GM21526 (cell line): ENCODE data around the gene CCNG1.
"Not testable (repeated sequence)": the region's sequence is repeated elsewhere in the genome, so short reads cannot be mapped to it uniquely, and the experiment has no call there.

ENCODE experiments used
- ATAC-seq: cut with Tn5 transposase; IDR thresholded peaks from one replicate; pipeline ENCODE4 v1.9.1; 2021; ENCODE audit warnings: moderate library complexity; ENCODE audit not compliant: unreplicated experiment, low FRiP score

The CCNG1 gene

DNA sequence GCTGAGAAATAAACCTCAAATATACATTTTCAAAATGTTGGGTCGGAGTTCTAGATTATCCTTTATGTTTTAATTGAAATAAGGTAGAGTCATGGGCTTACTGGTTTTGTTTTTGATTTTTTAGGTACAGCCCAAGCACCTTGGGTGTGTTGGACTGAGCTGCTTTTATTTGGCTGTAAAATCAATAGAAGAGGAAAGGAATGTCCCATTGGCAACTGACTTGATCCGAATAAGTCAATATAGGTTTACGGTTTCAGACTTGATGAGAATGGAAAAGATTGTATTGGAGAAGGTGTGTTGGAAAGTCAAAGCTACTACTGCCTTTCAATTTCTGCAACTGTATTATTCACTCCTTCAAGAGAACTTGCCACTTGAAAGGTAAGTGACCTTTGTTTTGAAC is 3.6 kb downstream of the CCNG1 start:
- no peak for ATAC-seq

DNA sequence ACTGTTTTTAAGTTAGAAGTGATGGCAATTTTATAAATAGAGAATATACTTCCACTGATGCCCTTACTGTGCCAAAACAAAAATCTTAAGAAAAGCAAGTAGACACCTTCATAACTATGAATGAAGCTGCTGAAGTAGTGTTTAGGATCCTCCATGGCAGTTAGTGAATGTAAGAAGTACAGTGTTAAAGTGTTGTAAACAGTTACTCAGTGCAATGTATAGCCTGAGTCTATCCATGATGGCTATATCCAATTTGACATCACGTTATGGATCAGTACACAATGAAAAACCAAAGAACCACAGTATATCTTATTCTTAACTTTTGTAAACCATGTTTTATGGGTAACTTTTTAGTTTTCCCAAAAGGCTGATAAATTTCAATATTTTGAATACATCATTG is 7.1 kb downstream of the CCNG1 start:
- no peak for ATAC-seq

DNA sequence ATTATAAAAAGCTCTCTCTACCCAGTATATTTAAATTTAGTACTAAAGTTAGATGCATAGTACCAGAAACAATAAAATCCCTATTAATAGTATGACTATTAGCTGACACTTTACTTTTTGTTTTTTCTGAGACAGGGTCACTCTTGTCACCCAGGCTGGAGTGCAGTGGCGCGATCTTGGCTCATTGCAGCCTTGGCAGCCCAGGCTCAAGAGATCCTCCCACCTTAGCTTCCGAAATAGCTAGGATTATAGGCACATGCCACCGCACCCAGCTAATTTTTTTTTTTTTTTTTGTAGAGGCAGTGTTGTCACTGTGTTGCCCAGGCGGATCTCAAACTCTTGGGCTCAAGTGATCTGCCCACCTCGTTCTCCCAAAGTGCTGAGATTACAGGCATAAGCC is 8.0 kb downstream of the CCNG1 start:
- ATAC-seq = no peak

DNA sequence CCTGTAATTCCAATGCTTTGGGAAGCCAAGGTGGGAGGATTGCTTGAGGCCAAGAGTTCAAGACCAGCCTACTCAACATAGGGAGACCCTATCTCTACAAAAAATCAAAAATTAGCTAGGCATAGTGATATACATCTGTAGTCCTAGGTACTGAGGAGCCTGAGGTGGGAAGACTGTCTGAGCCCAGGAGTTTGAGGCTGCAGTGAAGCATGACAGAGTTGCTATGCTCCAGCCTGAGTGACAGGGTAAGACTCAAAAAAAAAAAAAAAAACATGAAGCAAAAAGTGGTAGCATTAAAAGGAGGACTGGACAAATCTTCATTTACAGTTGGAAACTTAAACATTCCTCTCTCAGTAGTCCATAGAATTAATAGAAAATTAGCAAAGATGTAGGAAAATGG is 9.8 kb downstream of the CCNG1 start:
- ATAC-seq = no peak

DNA sequence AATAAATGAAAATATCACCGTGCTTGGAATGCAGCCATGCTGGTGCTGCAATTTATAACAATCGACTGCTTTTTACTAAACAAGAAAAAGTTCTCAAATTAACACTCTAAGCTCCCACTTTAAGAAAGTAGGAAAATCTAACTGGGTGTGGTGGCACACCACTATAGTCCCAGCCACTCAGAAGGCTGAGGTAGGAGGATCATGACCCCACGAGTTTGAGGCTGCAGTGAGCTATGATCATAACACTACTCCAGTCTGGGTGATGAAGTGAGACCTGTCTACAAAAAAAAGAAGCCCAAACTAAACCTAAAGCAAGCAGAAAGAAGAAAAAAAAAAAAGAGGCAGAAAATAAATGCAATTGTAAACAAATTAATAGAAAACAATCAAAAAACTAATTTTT is 10.5 kb downstream of the CCNG1 start:
- ATAC-seq = no peak

DNA sequence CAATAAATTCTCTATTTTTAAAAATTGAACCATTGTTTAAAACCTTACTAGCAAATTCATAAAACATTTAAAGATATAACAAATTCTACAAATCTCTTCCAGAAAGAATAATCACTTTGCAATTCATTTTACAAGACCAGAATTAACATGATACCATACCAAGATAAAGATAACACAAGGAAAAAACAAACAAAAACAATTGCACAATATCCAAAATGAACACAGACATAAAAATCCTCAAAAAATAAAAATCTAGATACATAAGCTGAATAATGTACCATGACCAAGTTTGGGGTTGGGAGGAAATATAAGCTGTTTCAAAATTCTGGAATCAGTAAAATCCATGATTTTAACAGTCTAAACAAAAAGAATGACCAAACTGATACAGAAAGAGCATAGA is 11.1 kb downstream of the CCNG1 start:
- no peak for ATAC-seq

DNA sequence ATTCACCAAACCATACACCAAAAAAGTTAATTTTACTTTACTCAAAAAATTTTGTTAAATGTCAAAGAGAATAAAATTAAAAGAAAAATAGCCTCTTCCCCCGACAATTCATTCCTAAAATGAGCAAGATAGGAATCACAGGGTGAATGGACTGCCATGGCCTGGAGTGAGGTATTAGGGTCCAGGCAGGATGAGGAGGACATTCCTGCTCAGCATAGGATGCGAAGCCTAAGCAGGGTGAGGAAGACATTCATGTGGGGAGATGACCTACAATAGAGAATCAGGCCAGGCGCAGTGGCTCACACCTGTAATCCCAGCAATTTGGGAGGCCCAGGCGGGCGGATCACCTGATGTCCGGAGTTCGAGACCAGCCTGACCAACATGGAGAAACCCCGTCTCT is 14.1 kb downstream of the CCNG1 start:
- no peak for ATAC-seq

DNA sequence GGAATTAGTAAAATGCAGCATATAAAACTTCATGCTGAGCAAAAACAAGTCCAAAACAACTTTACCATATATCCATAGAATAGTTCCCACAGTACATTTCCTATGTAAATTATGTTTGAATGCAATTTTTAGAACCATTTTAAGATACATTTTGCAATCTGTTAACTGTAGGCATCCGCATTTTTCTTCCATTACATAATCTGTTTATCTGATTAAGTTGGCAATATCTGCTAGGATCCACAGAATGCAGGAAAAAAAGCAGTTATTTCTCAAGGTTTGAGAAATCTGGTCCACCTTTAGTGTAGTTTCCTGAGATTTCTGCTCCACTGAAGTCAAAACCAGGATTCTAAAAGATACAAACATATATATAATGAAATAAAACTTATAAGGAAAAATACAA is 16.3 kb downstream of the CCNG1 start:
- no peak for ATAC-seq

DNA sequence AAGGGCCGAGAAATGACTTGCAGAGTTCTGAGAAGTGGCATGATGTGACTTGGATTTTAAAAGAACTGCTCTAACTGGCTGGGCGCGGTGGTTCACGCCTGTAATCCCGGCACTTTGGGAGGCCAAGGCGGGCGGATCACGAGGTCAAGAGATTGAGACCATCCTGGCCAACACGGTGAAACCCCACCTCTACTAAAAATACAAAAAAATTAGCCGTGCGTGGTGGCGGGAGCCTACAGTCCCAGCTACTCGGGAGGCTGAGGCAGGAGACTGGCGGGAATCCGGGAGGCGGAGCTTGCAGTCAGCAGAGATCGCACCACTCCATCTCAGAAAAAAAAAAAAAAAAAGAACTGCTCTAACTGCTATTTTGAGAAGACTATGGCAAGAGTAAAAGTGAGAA is 18.0 kb downstream of the CCNG1 start:
- ATAC-seq = not testable (repeated sequence)

DNA sequence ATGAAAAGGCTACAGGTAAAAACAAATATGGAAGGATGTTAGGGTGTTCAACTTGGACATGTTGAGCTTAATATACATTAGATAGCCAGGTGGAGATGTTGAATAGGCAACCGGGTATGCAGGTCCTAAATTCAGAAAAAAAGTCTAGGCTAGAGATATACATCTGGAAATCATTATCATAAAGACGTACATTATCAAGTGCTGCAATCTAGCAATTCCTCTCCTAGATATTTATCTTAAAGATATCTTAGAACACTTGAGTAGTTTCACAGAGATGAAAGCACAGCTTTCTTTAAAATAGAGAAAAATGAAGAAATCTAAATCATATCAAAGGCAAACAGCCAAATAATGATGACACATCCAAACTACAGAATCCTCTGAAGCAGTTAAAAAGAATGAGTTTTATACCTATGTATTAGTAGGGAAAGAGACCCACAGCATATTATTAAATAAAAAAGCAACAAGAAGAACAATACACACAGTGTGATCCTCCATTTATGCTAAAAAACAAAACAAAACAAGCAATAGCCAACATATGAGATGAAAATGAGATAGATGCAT is 18.7 kb downstream of the CCNG1 start:
- no peak for ATAC-seq

DNA sequence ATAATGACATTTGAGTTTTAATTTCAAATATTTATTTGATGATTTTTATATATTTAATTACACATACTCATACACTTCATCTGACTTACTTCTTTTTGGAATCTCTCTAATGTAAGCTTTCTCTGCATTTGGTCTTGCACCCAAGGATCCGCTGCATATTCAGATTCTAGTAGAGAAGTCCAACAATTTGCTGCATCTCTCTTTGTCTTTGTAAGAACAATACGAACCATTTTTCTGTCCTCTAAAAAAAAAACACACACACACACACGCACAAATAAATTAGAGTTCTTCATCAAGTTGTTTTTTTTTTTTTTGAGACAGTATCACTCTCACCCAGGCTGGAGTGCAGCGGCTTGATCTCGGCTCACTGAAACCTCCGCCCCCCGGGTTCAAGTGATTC is 19.4 kb downstream of the CCNG1 start:
- ATAC-seq = no peak

DNA sequence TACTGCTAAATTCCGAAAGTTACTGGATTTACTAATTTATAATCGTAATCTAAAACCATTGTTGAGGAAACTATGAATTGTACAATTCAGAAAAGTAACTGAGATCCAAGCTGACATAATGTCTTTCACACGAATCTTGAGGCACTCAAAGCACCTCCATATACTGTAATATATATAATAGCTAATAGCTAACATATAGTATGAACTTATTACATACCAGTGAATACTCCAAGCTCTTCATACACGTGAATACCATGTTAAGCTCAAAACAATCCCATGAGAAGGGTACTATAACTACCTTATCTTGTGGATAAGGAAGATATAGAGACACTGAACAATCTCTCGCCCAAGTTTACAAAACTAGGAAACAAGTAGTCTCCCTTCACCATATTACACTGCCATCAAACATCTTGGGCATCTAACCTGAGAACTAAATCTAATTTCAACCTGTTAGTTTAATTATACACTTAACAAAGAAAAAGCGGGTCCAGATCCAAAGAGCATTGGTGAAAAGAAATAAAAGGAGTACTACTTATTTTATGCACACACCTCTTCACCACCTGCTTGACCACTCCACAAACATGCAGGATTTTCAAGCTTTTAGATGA is 21.5 kb downstream of the CCNG1 start:
- no peak for ATAC-seq

DNA sequence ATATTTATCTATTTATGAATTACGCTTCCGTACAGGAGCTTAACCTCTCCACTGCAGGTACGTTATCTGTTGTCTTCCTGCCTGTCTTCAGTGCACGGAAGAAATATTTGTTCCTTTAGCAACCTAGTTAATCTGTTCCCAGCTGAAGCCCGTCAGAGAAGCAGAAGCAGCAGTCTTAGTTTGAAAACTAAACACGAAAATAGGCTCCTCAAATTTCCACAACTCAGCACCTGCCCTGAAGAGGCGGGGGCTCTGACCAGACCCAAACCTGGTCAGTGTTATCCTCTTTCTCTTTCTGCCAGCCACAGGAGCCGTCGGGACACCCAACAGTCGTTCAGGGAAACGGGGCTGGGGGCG is 22.0 kb downstream of the CCNG1 start:
- ATAC-seq = peak; percentile 3

DNA sequence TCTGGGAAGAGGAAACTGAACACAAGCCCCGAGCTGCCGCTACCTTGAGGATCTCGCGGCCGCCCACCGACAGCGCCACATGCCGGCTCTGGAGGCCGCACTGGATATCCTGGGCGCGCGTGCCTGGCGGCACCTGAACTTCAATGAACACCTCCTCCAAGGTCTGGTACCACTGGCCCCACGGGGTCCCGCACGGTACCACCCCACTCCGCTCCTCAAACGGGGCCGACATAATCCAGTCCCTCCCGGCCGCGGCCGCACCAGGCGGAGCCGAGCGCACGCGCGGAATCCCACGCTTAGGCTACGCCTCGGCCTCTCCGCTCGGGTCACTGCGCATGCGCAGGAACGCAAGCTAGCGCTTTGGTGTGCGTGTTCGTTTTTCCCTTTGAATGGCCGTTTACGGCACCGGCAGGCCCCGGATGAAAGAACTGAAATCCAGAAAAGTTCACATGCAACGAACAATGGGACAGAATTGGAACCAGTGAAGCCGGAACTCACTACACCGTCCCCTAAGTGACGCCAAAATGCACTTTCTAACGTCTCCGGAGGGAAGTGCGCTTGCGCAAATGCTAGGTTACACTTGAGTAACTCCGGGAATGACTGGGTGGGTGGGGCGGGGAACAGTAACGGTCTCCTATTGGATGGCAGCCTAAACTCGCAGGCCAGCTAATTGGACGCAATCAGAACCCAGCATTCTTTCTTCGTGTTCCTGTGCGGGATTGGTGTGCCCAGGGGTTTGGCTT is 22.6 kb downstream of the CCNG1 start, which contains the start of gene NUDCD2:
Gene NUDCD2 (minus strand): TSS at position 284 of the 743 bp plus-strand sequence. CDS start 52 bp downstream, at position 232.
- peak; percentile 78 for ATAC-seq

DNA sequence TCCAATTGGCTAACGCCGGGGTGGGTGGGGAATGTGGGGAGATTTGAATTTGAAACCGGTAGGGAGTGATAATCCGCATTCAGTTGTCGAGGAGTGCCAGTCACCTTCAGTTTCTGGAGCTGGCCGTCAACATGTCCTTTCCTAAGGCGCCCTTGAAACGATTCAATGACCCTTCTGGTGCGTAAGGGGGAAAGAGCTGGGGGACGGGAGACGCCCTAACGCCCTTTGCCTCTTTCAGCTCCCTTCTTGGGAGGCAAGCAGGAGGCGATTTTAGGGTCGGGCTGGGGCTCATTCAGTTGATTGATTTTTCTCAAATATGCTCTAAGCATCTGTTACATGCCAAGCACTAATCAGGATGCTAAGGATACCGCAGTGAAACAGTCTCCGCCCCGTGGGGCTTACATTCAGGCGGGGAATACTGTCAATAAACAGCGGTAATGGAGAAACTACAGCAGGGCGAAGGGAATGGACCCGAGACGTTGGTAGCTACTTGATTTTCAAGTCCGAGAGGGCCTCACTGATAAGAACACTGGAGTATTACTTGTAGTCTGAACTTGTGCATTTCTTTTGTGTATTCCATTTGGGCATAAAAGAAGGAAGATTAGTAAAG is 23.3 kb downstream of the CCNG1 start, which contains the start of gene HMMR:
Gene HMMR (plus strand): TSS at position 71 of the 610 bp plus-strand sequence. CDS start 61 bp downstream, at position 132.
- ATAC-seq = no peak

DNA sequence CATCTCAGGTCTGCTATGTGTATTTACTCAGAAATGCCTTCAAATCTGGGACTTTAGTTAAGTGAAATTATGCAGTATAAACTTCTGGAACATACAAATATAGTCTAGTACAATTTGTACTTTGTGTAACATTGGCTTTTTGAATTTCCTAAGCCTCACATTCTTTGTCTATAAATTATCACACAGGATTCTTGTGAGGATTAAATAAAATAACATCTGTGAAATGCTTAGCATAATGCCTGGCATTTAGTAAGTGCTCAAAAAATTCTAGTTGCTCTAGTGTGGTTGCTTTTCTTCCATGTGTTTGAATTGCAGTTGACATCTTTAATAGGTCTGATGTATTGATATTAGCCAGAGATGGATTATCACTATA is 25.7 kb downstream of the CCNG1 start:
- ATAC-seq = no peak

DNA sequence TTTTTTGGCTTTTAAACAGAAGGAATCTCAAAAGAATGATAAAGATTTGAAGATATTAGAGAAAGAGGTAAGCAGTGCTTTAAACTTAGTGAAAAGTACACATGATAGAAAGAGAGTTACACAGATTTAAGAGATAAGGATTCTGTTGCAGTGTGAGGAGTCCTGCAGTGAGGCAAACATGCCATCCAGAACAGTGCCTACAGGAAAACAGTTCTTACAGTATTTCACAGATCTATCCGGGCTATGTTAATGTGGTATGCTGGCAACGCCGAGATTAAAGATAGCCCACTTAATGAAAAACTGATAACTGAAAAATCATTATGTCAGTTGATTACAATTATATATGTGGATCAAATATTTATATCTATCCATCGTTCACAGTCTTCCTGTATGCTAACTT is 30.3 kb downstream of the CCNG1 start:
- no peak for ATAC-seq

DNA sequence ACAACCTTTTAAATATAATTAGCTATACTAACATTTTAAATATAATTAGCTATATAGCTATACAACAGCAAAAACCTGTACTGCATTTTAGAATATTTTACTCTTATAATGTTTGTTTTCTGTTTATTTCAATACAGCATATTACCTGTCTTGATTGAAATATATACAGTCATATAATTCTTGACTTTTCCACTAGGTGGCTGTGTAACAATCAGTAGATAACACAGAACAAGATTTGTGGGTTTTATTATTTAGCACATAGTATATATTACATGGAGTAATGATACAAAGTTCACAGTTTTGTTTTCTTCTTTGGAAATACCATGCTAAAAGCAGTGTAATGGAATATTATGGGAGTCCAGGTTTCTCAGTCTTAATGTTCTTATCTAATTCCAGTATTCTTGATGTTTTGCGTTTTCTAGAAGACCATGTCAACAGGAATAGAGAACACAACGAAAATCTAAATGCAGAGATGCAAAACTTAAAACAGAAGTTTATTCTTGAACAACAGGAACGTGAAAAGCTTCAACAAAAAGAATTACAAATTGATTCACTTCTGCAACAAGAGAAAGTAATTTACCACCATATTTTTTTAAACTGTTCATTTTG is 36.3 kb downstream of the CCNG1 start:
- peak; percentile 77 for ATAC-seq

DNA sequence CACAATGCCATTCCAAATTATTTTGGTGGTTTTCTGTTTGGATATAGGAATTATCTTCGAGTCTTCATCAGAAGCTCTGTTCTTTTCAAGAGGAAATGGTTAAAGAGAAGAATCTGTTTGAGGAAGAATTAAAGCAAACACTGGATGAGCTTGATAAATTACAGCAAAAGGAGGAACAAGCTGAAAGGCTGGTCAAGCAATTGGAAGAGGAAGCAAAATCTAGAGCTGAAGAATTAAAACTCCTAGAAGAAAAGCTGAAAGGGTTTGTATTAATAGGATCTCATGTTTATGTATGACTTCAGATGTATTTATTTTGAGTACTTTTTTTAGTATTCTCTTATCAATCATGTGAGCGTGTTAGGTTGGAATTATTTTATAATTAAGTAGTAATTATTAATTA is 38.0 kb downstream of the CCNG1 start:
- no peak for ATAC-seq

DNA sequence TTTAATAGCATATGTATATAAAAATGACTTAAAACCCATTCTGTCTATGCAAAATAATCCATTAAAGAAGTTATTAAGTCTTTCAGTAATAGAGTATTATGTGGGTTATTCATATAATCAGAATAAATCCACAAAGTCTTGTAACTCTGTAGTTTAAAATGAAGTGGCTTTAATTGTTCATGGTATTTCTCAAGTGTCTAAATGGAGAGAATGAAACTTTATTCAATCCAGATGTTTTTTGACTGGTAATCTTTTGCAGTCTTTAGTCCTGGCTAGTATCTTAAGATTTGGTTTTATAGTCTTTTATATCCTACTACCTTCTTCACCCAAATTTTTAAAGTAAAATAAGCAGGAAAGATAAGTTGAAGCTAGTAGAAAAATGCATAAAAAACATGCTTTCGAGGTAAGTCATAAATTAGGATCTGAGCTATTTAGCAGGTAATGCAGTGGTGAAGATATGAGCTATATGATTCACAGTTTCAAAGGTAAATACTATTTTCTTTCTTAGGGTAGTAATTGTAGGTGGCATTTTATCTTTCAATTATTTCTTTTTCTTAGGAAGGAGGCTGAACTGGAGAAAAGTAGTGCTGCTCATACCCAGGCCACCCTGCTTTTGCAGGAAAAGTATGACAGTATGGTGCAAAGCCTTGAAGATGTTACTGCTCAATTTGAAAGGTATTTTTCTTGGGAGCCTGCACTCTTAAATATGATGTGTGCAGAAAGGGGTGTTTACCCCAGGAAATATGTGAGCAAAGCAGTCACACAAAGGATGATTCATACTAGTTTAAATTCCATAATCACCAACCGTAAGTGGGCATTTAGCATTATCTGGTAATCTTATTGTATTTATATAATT is 41.0 kb downstream of the CCNG1 start:
- ATAC-seq = no peak

DNA sequence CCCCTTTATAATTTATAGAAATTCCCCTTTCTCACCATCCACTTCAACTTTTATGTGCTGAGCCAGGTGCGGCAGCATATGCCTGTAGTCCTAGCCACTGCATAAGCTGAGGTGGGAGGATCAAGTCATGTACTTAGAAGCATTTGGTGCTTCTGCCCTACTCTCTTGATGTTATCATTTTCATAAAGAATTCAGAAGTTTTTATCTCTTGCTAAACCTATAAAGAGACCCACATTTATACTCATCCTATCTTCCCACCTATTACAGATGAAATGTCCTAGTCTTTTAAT is 41.5 kb downstream of the CCNG1 start:
- no peak for ATAC-seq
